ENCODE results near the gene SACM1L. TPM values are rescaled to one million over a fixed set of nuclear protein-coding genes. Genes with fewer than 3 reads are reported as not detected.
"Not testable (repeated sequence)": the region's sequence is repeated elsewhere in the genome, so short reads cannot be mapped to it uniquely, and the experiment has no call there.

Gene SACM1L
- total RNA-seq, 1 donor from 2014 or later, result 46.8 TPM

- no peaks in the 10 kb centered on the region for H3K9me3 Mint-ChIP-seq (ENCODE audit: unreplicated experiment)
- H3K27ac Mint-ChIP-seq (ENCODE audit: unreplicated experiment), result no peak overlapping the region
- H3K4me1 Mint-ChIP-seq (ENCODE audit: unreplicated experiment), result peaks cover 16% of the 10 kb centered on the region
- H3K27me3 Mint-ChIP-seq (ENCODE audit: unreplicated experiment), result peaks cover 5% of the 10 kb centered on the region
- H3K4me3 Mint-ChIP-seq (ENCODE audit: unreplicated experiment), result no peak overlapping the region
- no peak for DNase-seq (ENCODE audit: low spot score)
- TF ChIP-seq CTCF (IDR thresholded peaks at IDR 0.05; ENCODE audit: unreplicated experiment), result no peak
- H3K36me3 Mint-ChIP-seq (ENCODE audit: low read depth, unreplicated experiment), result peaks cover 12% of the 10 kb centered on the region
Measured at GRCh38 chr3:45746777-45747622, 57.8 kb downstream of the SACM1L start.

GRCh38 chr3:45748068-45748467 lies 58.9 kb downstream of the SACM1L start:
- no peaks in the 10 kb centered on the region for H3K9me3 Mint-ChIP-seq (ENCODE audit: unreplicated experiment)
- peaks cover 12% of the 10 kb centered on the region for H3K36me3 Mint-ChIP-seq (ENCODE audit: low read depth, unreplicated experiment)
- no peak for TF ChIP-seq CTCF (IDR thresholded peaks at IDR 0.05; ENCODE audit: unreplicated experiment)
- peak overlapping the region; percentile 19 for H3K4me3 Mint-ChIP-seq (ENCODE audit: unreplicated experiment)
- peaks cover 5% of the 10 kb centered on the region for H3K27me3 Mint-ChIP-seq (ENCODE audit: unreplicated experiment)
- H3K4me1 Mint-ChIP-seq (ENCODE audit: unreplicated experiment), result peaks cover 8% of the 10 kb centered on the region
- DNase-seq (ENCODE audit: low spot score), result no peak
- H3K27ac Mint-ChIP-seq (ENCODE audit: unreplicated experiment), result no peak overlapping the region

- H3K36me3 Mint-ChIP-seq (ENCODE audit: low read depth, unreplicated experiment), result peaks cover 12% of the 10 kb centered on the region
- H3K4me3 Mint-ChIP-seq (ENCODE audit: unreplicated experiment); H3K27me3 Mint-ChIP-seq (ENCODE audit: unreplicated experiment); H3K27ac Mint-ChIP-seq (ENCODE audit: unreplicated experiment); H3K4me1 Mint-ChIP-seq (ENCODE audit: unreplicated experiment); DNase-seq (ENCODE audit: low spot score); H3K9me3 Mint-ChIP-seq (ENCODE audit: unreplicated experiment): not testable (repeated sequence)
Measured at GRCh38 chr3:45749036-45749600, 59.9 kb downstream of the SACM1L start.

- H3K4me1 Mint-ChIP-seq (ENCODE audit: unreplicated experiment), result no peaks in the 10 kb centered on the region
- H3K4me3 Mint-ChIP-seq (ENCODE audit: unreplicated experiment), result no peak overlapping the region
- TF ChIP-seq CTCF (IDR thresholded peaks at IDR 0.05; ENCODE audit: unreplicated experiment), result no peak
- peaks cover 12% of the 10 kb centered on the region for H3K36me3 Mint-ChIP-seq (ENCODE audit: low read depth, unreplicated experiment)
- DNase-seq (ENCODE audit: low spot score), result no peak
- peaks cover 5% of the 10 kb centered on the region for H3K27me3 Mint-ChIP-seq (ENCODE audit: unreplicated experiment)
- H3K9me3 Mint-ChIP-seq (ENCODE audit: unreplicated experiment), result no peaks in the 10 kb centered on the region
- H3K27ac Mint-ChIP-seq (ENCODE audit: unreplicated experiment), result no peak overlapping the region
Measured at GRCh38 chr3:45749880-45750279, 60.7 kb downstream of the SACM1L start.

GRCh38 chr3:45751537-45752242 lies 62.5 kb downstream of the SACM1L start:
- H3K27ac Mint-ChIP-seq (ENCODE audit: unreplicated experiment), result no peak overlapping the region
- DNase-seq (ENCODE audit: low spot score), result no peak
- TF ChIP-seq CTCF (IDR thresholded peaks at IDR 0.05; ENCODE audit: unreplicated experiment), result no peak

More at GRCh38 chr3:45751537-45752242, 62.5 kb downstream of the SACM1L start:
- peaks cover 5% of the 10 kb centered on the region for H3K27me3 Mint-ChIP-seq (ENCODE audit: unreplicated experiment)
- no peak overlapping the region for H3K4me3 Mint-ChIP-seq (ENCODE audit: unreplicated experiment)
- peaks cover 6% of the 10 kb centered on the region for H3K36me3 Mint-ChIP-seq (ENCODE audit: low read depth, unreplicated experiment)
- no peaks in the 10 kb centered on the region for H3K4me1 Mint-ChIP-seq (ENCODE audit: unreplicated experiment)
- H3K9me3 Mint-ChIP-seq (ENCODE audit: unreplicated experiment), result no peaks in the 10 kb centered on the region
